ENCODE results near the gene GPS2.

GRCh38 chr17:7348478-7349242 lies 33.5 kb upstream of the GPS2 start:
- TF ChIP-seq CTCF (IDR thresholded peaks at IDR 0.05) (no peak), EZH2 (IDR thresholded peaks at IDR 0.05) (no peak)
